ENCODE measurements around the gene C3orf70. TPM values are rescaled to one million over a fixed set of nuclear protein-coding genes. Genes with fewer than 3 reads are reported as not detected.

Gene C3orf70
- 1 to 10 TPM; 1.1 to 2.9 (median 2.2) TPM for total RNA-seq
- polyA plus RNA-seq = under 1 TPM; 0.53 to 0.75 TPM
- long read RNA-seq, donor 1, partial matches to known transcripts = 0 of 2 reads
- long read RNA-seq, donor 1, other reads (novel, unspliced or antisense) = 2 of 2 reads
- long read RNA-seq, donor 2, full-length matches to known transcripts = 2 of 4 reads
- long read RNA-seq, donor 2, partial matches to known transcripts = 0 of 4 reads
- long read RNA-seq, donor 2, other reads (novel, unspliced or antisense) = 2 of 4 reads
- long read RNA-seq, donor 3, partial matches to known transcripts = 0 of 1 reads
- long read RNA-seq, donor 3, other reads (novel, unspliced or antisense) = 1 of 1 reads

DNA sequence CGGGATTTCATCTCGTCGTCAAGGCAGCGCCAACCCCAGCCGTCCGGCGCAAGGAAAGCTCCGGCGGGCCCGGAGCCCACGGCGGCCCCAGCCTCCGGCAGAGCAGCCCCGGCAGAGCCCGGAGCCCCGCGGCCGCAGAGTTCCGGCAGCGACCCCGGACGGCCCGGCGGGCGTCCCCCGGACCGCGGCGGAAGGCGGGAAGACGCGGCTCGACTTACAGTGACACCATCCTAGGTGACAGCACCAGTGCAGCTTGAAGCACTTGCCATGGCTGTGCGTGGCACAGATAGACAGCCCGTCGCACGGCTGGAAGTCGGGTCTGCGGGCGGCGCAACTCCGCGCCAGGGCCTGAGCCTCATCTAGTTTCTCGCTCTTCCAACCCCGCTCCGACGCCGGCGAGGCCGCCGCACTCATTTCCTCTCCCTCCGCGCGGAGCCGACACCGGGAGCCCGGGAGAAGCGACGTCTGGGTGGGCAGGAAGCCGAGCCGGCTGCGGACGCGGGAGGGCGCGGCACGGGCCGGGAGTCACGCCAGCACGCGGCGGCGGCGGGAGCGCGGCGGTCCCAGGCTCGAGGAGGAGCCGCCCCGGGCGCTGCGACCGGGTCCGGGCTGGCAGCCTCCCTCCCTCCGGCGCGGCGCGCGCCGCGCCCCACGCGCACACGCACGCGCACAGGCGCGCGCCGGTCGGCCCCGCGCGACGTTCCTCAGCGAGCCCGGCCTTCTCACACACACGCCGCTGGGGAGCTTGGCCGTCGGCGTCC, at the start of gene C3orf70:
C3orf70 (minus strand) TSS at position 651 of the 761 bp plus-strand sequence; CDS start at position 414, 237 bp downstream.
- 0 to 1% (median 0%) methylated on average over 55 to 110 of the region's 113 CpGs for WGBS, 4 donors
- H3K27ac ChIP-seq = peak within 1 kb of the TSS; percentile 71 to 95 (median 86)
- TF ChIP-seq POLR2A (IDR thresholded peaks at IDR 0.05) = no peak
- TF ChIP-seq, protein P1, sequence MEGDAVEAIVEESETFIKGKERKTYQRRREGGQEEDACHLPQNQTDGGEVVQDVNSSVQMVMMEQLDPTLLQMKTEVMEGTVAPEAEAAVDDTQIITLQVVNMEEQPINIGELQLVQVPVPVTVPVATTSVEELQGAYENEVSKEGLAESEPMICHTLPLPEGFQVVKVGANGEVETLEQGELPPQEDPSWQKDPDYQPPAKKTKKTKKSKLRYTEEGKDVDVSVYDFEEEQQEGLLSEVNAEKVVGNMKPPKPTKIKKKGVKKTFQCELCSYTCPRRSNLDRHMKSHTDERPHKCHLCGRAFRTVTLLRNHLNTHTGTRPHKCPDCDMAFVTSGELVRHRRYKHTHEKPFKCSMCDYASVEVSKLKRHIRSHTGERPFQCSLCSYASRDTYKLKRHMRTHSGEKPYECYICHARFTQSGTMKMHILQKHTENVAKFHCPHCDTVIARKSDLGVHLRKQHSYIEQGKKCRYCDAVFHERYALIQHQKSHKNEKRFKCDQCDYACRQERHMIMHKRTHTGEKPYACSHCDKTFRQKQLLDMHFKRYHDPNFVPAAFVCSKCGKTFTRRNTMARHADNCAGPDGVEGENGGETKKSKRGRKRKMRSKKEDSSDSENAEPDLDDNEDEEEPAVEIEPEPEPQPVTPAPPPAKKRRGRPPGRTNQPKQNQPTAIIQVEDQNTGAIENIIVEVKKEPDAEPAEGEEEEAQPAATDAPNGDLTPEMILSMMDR (IDR thresholded peaks at IDR 0.05) = no peak
- intact Hi-C loops (cut with DNase I) = no loop called here
- peak; percentile 64 to 80 (median 71) for DNase-seq
- peak within 1 kb of the TSS; percentile 34 to 82 (median 68) for H3K4me3 ChIP-seq
- peaks cover 0 to 52% (median 7%) of the 10 kb centered on the region in 9 donors for H3K27me3 ChIP-seq
- H3K36me3 ChIP-seq = no peaks in the 10 kb centered on the region
- H3K9me3 ChIP-seq = no peaks in the 10 kb centered on the region
- ATAC-seq = peak in 3 of 4 donors; percentile 67 to 87 (median 82)
- H3K4me1 ChIP-seq = peaks cover 0 to 27% (median 0%) of the 10 kb centered on the region in 12 donors

- Histone ChIP-seq H3K4me3 (no peak overlapping the region), H3K9me3 (no peaks in the 10 kb centered on the region), H3K36me3 (peaks cover 0 to 35% (median 6%) of the 10 kb centered on the region in 9 donors), H3K27me3 (no peaks in the 10 kb centered on the region), H3K4me1 (no peaks in the 10 kb centered on the region), H3K27ac (no peak overlapping the region)
- intact Hi-C loops (cut with DNase I) = no loop called here
- DNase-seq = no peak
- WGBS, 4 donors = 67 to 75% (median 70%) methylated on average over 5 of the region's 5 CpGs
- no peak for TF ChIP-seq POLR2A (IDR thresholded peaks at IDR 0.05)
- TF ChIP-seq, protein P1 (IDR thresholded peaks at IDR 0.05) = no peak
- ATAC-seq = no peak
Observed at GRCh38 chr3:185200639-185201038, 47.8 kb upstream of the C3orf70 start.

DNA sequence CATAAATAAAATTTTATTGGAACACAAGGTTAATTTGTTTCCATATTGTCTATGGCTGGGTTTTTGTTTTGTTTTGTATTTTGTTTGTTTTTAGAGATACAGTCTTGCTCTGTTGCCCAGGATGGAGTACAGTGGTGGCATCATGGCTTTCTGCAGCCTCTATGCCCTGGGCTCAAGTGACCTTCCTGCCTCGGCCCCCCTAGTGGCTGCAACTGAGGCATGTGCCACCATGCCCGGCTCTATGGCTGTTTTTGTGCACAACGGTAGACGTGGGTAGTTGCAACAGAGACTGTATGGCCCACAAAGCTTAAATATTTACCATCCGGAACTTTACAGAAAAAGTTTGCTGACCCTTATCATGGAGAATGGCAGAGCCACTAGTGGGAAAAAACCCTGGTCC, 46.8 kb upstream of the C3orf70 start:
- TF ChIP-seq, protein P1 (IDR thresholded peaks at IDR 0.05) = no peak
- no peak for TF ChIP-seq POLR2A (IDR thresholded peaks at IDR 0.05)
- ATAC-seq = no peak
- intact Hi-C loops (cut with DNase I) = no loop called here

DNA sequence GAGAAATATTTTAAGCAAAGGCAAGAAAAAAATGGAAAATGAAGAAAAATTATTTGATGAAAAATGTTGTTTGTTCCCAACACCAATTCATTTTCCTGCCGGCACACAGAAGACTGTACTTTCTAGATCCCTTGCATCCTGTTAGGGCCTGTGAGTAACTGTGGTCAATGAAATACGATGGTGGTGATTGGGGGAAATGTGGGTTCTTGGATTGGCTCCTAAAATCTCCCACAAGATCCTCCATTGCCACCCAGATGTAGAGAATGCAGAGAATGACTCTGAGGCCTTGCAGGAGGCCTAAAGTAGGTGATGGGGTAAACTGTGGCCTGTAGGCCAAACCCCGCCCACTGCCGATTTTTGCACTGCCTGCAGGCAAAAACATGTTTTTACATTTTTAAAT, 46.3 kb upstream of the C3orf70 start:
- H3K9me3 ChIP-seq = peaks cover 0 to 8% (median 0%) of the 10 kb centered on the region in 12 donors
- WGBS, 4 donors = 90 to 97% (median 93%) methylated on average over 4 of the region's 4 CpGs
- TF ChIP-seq, protein P1 (IDR thresholded peaks at IDR 0.05) = no peak
- no peak for TF ChIP-seq POLR2A (IDR thresholded peaks at IDR 0.05)
- H3K27me3 ChIP-seq = no peaks in the 10 kb centered on the region
- no peak for ATAC-seq
- intact Hi-C loops (cut with DNase I) = no loop called here
- H3K27ac ChIP-seq = no peak overlapping the region
- H3K4me1 ChIP-seq = no peaks in the 10 kb centered on the region
- H3K4me3 ChIP-seq = no peak overlapping the region
- H3K36me3 ChIP-seq = peaks cover 0 to 32% (median 6%) of the 10 kb centered on the region in 9 donors
- DNase-seq = no peak

More for the DNA sequence above, 46.8 kb upstream of the C3orf70 start:
- WGBS, 4 donors = 92 to 98% (median 93%) methylated on average over 5 of the region's 5 CpGs
- no peak overlapping the region for H3K27ac ChIP-seq
- H3K27me3 ChIP-seq = no peaks in the 10 kb centered on the region
- no peak overlapping the region for H3K4me3 ChIP-seq
- H3K9me3 ChIP-seq = peaks cover 0 to 8% (median 0%) of the 10 kb centered on the region in 12 donors
- no peaks in the 10 kb centered on the region for H3K4me1 ChIP-seq
- H3K36me3 ChIP-seq = peaks cover 0 to 35% (median 6%) of the 10 kb centered on the region in 9 donors
- no peak for DNase-seq

All from heart left ventricle (tissue), 16 donors.